HG02588 (cell line): ENCODE data around the gene CLEC4G.
"Not testable (repeated sequence)": the region's sequence is repeated elsewhere in the genome, so short reads cannot be mapped to it uniquely, and the experiment has no call there.

Experiments used
- ATAC-seq: cut with Tn5 transposase; IDR thresholded peaks from one replicate; pipeline ENCODE4 v1.9.1; 2021; ENCODE audit warnings: mild to moderate bottlenecking, moderate library complexity; ENCODE audit not compliant: unreplicated experiment

Gene CLEC4G

DNA sequence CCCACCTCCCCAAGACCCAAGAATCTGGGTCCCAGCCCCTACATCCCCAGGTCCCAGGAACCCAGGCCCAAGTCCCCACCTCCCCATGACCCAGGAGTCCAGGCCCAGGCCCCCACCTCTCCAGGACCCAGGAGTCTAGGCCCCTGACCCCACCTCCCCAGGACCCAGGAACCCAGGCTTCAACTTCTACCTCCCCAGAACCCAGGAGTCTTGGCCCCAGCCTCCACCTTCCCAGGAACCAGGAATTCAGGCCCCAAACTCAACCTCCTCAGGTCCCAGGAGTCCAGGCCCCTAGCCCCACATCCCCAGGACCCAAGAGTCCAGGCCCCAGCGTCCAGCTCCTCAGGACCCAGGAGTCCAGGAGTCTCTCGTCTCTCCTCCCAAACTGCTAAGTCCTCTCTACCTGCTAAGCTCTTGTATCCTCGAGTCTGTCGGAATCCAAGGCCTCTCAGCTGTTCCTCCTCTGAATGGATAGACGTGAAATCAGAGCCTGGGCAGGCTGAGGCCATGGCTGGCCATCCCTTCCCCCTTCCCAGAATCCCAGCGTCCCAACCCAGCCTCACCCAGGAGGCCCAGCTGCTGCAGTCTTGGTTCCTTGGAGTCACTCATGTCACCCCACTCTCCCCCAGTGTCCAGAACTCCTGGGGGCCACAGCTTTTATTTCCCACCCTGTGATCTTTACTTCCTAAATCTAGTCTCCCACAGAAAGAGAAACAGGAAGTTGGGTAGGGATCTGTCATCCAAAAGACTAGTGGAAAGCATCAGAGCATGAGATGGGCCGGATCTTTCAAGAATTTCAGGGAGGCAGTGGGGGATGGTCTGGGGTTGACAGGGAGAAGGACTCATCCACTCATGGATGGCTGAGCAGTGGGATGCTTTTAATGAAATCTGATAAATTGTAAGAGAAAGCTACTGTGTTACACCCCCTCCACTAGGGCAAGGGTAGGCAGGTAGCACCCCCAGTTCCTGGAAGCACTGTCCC lies 15.3 kb upstream of the CLEC4G start, which contains the start of gene CD209:
Gene CD209 (minus strand): TSS at position 632 of the 982 bp plus-strand sequence. CDS start 23 bp downstream, at position 609.
- no peak for ATAC-seq

DNA sequence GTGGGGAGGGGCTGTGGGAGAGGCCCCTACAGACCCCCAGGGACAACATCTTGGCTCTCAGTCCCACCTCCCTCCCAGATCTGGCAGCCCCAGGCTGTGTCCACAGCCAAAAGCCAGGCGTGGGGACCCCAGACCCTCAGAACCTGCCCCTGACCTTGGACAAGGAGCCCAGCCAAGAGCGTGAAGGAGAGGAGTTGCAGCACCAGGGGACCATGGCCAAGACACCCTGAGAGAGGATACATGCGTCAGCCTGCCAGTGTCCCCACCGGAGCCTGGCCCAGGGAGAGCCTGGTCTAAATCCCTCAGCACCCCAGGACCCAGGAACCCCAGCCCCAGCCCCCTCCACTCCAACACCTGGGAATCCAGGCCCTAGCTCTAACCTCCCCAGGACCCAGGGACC lies 14.4 kb upstream of the CLEC4G start:
- not testable (repeated sequence) for ATAC-seq

DNA sequence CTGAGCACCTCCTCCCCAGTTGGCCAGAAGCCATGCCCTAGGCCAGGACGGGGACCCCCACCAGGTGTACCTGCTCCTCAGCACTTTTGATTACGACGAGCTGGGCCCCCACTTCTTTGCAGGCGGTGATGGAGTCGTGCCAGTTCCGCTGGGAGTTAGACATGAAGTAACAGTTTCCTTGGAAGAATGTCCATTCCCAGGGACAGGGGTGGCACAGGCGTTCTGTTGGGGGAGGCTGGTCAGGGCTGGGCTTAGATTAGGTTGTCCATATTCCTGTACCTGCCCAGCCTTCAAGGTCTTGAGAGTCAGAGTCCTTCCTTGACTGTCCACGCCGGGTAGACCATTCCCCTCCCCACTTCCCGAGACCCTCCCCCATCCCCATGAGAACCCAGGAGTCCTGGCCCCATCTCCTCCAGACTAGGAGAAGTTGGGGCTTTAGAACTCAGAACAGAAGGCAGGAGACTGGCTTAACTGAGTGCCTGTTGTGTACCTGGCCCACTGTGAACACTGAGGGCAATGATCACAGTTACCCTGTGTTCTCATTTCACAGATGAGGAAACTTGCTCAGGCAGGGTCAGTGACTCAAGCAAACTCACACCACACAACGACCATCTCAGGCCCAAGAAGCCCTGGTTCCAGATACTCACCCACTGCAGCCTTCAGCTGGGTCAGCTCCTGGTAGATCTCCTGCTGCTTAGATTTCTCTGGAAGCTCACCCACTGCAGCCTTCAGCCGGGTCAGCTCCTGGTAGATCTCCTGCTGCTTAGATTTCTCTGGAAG lies 13.2 kb upstream of the CLEC4G start:
- no peak for ATAC-seq

DNA sequence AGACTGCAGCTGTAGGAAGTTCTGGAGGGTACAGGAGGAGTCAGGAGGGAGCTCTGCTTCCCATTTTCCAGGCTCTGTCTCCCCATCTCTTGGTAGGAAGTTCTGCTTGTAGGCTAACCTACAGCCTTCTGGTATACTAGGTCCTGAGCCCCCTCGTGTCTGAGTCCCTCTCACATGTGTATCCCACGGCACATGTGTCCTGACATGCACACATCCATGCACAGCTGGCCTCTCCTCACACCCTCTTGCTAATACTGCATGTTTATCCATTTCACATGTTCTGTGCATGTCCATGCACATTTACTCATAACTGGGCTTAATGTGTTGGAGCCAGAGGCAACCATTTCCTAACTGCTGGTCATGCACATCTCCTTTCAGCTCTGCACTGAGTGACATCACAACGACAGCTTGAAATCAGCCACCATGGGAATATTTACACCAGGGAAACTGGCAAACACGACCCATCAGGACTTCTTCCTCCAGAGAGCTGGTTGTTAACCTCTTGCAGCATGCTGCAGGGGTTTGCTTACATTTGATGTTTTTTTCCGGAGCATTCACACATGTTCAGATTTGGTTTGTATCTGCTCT lies 12.4 kb upstream of the CLEC4G start:
- ATAC-seq, result no peak

DNA sequence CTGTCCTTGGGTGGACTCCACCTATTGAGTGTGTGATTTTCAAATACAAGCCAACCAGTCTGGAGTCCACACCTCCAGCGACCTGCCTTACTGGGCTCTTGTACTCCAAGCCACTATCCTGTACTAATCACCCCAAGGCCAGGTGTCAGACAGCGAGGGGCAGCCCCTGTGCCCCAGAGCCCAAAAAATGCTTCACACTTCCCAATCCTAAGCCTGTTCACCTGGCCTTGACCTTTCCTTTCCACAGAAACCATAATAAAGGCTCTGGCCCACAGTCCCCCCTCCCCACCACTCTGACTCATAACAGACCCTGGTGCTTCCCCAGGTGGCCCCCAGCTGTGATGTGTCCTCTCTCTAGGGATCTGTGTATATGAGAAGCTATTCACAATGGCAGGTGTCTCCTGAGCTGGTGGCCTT lies 11.5 kb upstream of the CLEC4G start:
- peak; percentile 54 for ATAC-seq

DNA sequence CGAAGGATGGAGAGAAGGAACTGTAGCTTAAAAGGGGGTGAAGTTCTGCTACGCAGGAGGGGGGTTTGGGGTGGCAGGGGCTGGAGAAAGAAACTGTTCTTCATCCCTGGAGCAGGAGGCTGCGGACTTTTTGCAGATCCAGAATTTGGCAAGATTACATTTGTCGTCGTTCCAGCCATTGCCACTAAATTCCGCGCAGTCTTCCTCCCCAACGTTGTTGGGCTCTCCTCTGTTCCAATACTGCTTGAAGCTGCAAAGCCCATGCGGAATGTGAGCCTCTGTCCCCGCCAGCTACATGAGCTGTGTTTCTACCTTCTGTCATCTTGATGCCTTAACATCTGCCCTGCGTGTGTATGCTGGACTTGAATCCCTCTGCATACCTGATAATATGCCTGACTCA lies 11.1 kb upstream of the CLEC4G start:
- ATAC-seq, result no peak

DNA sequence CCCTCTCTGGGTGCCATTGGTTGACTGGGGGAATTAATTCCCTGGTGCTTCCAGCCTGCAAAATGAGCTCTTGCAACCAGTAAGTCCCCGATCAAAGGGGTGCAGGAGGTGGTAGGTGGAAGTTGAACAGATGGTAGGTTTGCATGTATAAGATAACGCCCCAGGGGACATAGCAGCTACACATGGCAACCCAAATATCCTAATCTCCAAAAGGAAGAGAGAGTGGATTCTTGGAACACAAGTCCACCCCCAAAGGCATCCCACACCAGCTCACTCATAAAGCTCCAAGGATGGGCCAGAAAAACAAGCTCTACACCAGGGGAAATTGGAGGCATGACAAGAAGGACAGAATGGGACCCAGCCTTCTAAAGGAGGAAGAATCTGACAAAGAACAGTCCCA lies 10.7 kb upstream of the CLEC4G start:
- ATAC-seq, result no peak

DNA sequence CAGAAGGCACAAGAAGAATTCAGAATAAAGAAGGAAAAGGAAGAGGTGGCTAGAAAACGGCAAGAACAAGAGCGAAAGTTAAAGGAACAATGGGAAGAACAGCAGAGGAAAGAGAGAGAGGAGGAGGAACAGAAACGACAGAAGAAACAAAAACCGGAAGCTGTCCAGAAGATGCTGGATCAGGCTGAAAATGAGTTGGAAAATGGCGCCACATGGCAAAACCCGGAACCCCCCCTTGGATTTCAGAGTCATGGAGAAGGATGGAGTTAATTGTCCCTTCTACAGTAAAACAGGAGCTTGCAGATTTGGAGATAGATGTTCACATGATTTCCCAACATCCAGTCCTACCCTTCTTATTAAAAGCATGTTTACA lies 8.8 kb upstream of the CLEC4G start:
- no peak for ATAC-seq

DNA sequence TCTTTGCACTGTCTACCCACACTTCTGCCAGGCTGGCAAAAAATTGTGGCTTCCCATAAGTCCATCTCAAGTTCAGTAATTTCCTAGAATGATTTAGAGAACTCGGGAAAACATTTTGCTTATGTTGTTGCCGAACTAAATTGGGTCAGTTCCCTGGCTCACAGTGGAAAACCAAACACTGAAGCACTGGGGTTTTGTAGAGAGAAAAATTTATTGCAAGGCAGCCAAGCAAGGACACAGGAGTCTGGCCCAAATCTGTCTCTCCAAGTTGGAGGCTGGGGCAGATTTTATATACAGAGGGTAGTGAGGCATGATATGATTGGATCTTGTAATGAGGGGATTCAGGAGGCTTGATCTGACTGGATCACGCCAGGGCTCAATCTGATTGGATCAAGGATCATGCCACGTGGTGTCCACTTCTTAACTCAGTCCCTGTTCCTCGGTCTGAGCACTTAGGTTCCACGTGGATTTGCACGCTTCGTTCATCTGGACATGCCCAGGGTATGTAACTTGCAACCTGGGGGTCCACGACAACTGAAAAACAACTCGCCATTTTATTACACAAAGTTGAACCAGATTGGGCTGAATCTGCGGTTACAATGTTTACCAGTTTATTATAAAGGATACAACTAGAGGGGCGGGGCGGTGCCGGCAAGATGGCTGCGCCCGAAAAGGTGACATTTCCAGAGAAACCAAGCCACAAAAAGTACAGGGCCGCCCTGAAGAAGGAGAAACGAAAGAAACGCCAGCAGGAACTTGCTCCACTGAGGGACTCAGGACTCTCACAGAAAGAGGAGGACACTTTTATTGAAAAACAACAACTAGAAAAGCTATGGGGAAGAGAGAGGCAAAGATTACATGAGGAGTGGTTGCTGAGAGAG lies 8.1 kb upstream of the CLEC4G start:
- no peak for ATAC-seq

DNA sequence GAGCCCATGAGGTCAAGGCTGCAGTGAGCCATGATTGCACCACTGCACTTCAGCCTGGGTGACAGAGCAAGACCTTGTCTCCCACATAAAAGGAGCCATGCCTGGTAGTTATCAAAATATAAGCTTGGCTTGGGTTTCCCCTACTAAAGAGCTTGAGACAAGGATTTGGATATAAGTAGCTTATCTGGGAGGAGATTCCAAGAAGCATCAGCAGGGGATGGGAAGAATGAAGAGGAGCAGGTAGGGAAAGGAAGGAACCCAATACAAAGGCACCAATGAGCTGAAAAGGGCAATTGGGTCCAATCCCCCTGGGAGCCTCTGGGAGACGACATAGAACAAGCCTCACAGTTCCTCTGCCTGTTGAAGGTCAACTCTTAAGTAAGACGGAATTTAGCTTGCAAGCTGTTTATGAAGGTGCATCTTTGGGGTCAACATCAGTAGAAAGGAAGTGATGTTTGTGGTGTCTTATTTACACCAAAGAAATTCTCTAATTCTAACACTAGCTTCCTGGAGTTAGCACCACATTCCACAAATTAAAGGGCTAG lies 7.4 kb upstream of the CLEC4G start:
- no peak for ATAC-seq

DNA sequence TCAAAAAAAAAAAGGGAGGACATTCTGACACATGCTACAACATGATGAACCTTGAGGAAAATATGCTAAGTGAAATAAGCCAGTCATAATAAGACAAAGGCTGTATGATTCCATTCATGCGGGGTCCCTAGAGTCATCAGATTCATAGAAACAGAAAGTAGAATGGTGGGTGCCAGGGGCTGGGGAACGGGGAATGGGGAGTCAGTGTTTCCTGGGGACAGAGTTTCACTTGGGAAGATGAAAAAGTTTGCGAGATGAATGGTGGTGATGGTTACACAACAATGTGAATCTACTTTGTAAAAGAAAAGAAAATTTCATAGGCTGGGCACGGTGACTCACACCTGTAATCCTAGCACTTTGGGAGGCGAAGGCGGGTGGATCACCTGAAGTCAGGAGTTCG lies 6.1 kb upstream of the CLEC4G start:
- no peak for ATAC-seq

DNA sequence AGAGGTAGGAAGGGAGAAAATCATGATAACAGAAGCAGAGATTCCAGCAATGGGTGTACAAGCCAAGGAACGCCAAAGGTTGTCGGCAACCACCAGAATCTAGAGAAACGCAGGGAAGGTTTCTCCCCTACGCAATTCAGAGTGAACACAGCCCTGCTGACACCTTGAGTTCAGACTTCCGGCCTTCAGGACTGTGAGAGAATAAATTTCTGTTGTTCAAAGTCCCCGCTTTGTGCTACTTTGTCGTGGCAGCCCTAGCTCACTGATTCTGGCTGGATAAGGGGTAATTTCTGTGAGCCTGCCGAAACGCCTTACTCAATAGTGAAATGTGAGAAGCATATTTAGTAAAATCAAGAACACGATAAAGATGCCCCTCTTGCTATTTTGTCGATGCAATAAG lies 5.3 kb upstream of the CLEC4G start:
- ATAC-seq, result no peak

DNA sequence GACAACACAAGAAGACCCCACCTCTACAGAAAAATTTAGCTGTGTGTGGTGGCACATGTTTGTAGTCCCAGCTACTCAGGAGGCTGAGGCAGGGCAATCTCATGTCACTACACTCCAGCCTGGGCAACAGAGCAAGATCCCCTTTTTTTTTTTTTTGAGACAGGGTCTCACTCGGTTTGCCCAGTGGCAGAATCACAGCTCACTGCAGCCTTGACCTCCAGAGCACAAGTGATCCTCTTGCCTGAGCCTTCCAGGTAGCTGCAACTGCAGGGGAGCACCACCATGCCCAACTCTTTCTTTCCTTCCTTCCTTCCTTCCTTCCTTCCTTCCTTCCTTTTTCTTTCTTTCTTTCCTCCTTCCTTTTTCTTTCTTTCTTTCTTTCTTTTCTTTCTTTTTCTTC lies 4.2 kb upstream of the CLEC4G start:
- no peak for ATAC-seq

DNA sequence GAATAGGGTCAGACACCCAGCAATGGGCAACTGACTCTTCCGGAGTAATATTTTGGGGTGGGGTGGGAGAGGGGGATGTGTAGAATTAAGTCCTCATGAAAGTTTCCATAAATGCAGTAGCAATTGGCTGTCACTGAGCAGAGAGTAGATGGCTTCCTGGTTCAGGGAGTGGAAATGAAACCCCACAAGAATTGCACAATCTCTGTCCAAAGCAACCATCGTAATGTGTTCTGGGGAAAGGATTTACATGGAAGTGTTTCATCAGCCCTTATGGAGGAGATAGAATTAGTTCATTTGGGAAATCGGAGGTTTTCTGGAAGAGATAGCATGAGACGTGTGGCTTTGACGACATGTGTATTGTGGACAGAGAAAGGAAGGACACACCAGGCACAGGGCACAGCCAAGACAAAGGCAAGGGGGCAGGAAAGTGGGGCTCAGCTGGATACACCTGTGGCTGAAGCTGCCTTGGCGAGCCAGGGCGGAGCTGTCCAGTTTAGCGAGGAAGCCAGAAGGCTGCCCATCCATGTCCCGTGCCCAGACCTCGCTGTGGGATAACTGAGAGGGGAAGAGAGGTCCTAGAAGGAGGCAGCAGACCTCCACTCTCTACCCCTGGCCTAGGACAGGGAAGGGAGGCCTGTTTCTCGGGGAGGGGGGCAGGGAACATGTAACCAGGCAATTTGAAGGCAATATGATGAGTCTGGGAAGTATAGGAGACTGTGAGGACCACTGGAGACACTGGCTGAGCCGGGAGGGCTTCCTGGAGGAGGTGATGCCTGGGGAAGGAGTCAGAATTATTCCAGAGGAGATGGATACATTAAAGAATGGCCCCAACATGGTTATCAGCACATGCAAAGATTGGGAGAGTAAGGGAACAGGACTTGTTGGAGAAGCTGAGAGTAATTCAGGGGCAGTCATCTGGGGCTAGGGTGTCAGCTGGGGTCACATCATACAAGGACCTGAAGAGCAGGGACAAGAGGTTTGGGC lies 2.6 kb upstream of the CLEC4G start:
- ATAC-seq, result no peak

DNA sequence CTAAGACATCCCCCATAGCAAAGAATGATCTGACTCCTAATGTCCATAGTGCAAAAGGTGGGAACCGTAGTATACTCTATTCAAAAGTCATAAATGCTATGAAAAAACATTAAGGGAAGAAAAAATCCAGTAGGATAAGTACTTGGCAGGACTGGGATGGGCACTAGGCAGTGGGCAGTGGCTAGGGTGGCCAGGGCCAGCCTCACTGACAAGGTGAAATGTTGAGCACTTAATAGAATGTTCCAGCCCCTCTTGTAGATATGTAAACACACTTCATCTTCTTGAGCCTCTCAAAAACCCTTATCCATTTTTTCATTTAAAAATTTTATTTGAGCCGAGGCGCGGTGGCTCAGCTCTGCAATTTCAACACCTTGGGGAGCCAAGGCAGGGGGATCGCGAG lies 1.5 kb upstream of the CLEC4G start:
- no peak for ATAC-seq

DNA sequence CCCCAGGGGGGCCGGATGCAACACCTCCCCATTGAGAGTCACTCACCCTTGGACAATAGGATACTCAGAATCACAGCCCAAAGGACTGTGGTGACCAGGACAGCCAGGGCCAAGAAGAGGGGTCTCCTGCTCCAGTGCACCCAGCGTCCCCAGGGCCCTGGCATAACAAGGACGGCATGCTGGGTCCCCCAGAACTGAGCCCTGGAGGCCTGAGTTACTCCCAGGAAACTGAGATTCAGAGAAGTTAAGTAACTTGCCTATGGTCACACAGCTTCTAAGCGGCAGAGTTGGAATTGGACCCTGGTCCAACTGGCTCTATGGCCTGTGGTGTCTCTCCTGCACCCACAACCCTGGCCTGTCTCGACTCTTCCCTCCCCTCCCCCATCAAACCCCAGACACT lies 295 bp downstream of the CLEC4G start:
- no peak for ATAC-seq

DNA sequence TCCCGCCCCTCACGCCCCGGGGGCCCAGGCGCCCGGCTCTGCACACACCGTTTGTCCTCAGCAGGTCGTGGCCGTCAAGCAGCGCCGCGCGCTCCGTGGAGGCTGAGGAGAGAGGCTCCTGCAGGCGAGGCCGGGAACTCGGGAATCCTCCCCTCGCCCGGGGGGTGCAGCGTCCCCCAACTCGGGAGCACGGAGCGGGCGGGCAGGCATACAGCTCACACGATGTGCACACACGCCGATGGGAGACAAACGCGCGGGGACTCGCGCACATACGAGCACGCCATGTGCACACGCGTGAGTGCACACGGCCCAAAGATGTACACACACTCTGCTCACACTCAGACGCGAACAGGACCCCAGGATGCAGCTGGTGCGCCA lies 703 bp downstream of the CLEC4G start:
- ATAC-seq, result no peak

DNA sequence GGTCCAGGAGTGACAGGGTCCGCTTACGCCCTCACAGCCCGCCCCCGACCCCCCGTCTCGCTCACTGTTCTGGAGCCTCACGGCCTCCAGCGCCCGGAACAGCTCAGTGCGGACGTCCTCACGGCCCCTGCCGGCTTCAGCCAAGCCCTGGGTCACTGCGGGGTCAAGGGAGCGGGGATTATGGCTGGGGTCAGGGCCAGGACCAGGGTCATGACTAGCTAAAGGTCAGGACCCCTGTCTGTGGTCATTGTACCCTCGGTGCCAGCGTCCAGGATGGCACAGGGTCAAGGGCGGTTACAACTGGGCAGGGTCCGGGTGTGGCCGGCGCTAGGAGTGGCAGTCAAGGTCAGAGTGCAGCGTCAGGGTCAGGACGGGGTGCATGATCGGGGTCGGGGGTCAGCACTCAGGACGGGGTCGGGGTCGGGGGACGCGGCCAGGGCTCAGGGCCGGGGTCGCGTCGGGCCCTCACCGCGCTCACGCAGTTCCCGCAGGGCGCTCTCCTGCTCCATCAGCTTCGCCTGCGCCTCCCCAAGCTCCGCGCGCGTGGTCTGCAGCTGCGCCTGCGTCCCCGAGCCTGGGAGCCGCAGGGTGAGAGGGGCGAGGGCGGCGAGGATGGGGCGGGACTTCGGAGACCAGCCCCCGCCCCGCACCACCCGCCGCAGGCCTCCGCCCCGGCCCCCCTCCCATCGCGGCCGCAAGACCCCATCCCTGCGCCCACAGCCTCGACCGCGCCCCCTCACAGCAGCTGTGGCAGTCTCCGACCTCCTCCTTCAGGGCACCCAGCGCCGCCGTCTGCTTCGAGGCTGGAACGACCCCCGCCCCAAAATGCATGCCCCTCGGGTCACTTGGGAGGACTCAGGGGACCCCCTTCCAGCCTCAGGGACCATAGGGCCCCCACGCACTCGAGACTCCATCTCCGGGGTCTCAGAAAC lies 1.4 kb downstream of the CLEC4G start:
- ATAC-seq, result no peak
